NCI-H446 (cell line): ENCODE data around the gene RECK.
"Not testable (repeated sequence)": the region's sequence is repeated elsewhere in the genome, so short reads cannot be mapped to it uniquely, and the experiment has no call there.

Source experiments
- DNase-seq, 2 experiments: peaks; one replicate each; lab custom pipeline; 2025; lab: John Stamatoyannopoulos, UW

RECK gene

GRCh38 chr9:36036780-36037548 lies at the start of gene RECK:
TSS of gene RECK (plus strand) at chr9:36036913. CDS start at chr9:36036999, 86 bp downstream.
- peak; percentile 73 to 90 for DNase-seq

GRCh38 chr9:35990155-35990554 lies 46.6 kb upstream of the RECK start:
- DNase-seq: no peak

- not testable (repeated sequence) for DNase-seq
Observed at GRCh38 chr9:35993136-35993535, 43.6 kb upstream of the RECK start.

GRCh38 chr9:35993976-35994720 lies 42.6 kb upstream of the RECK start:
- no peak for DNase-seq

- DNase-seq: no peak
Observed at GRCh38 chr9:35994959-35995358, 41.8 kb upstream of the RECK start.

GRCh38 chr9:35996358-35996970 lies 40.2 kb upstream of the RECK start:
- peak in 1 of 2 experiments; percentile 32 for DNase-seq

GRCh38 chr9:35997016-35997415 lies 39.7 kb upstream of the RECK start:
- DNase-seq: not testable (repeated sequence)

GRCh38 chr9:35998333-35998732 lies 38.4 kb upstream of the RECK start:
- no peak for DNase-seq

GRCh38 chr9:36005891-36006290 lies 30.8 kb upstream of the RECK start:
- no peak for DNase-seq

- no peak for DNase-seq
Observed at GRCh38 chr9:36006549-36007315, 30.0 kb upstream of the RECK start.

- DNase-seq: no peak
Observed at GRCh38 chr9:36007316-36007708, 29.4 kb upstream of the RECK start.

GRCh38 chr9:36007852-36008251 lies 28.9 kb upstream of the RECK start:
- DNase-seq: no peak

- DNase-seq: peak; percentile 70 to 86
Observed at GRCh38 chr9:36008774-36009300, 27.9 kb upstream of the RECK start.

- DNase-seq: no peak
Observed at GRCh38 chr9:36011379-36011778, 25.3 kb upstream of the RECK start.

- DNase-seq: no peak
Observed at GRCh38 chr9:36017278-36017677, 19.4 kb upstream of the RECK start.

- DNase-seq: no peak
Observed at GRCh38 chr9:36018129-36018528, 18.6 kb upstream of the RECK start.

GRCh38 chr9:36018891-36019720 lies 17.6 kb upstream of the RECK start:
- DNase-seq: peak in 1 of 2 experiments; percentile 21

GRCh38 chr9:36021968-36022367 lies 14.7 kb upstream of the RECK start:
- DNase-seq: no peak

- DNase-seq: peak; percentile 35 to 82
Observed at GRCh38 chr9:36023260-36024048, 13.3 kb upstream of the RECK start.

GRCh38 chr9:36025746-36026145 lies 11.0 kb upstream of the RECK start:
- DNase-seq: no peak
